Transverse colon (tissue), 4 donors: Measurements from ENCODE around the gene HSBP1. TPM values are rescaled to one million over a fixed set of nuclear protein-coding genes. Genes with fewer than 3 reads are reported as not detected.

Experiments
- DNase-seq: peaks from one replicate; pipeline ENCODE4 v3.0.0-alpha.2; 2019
- H3K27ac ChIP-seq, 4 donors: fragments of 200-600 bp; sonication (generic); 2 replicates each; pipeline ENCODE4 v1.5.1; 2016 to 2018; ENCODE audit warnings: inconsistent platforms in 4 of 4
- H3K27me3 ChIP-seq: fragments of 200-600 bp; sonication (generic); 2 replicates; pipeline ENCODE4 v1.5.1; 2017; ENCODE audit warnings: inconsistent platforms
- H3K36me3 ChIP-seq, 4 donors: fragments of 200-600 bp; sonication (generic); 2 replicates each; pipeline ENCODE4 v1.5.1; 2017 to 2019; ENCODE audit warnings: inconsistent platforms in 4 of 4
- H3K4me1 ChIP-seq, 4 donors: fragments of 200-600 bp; sonication (generic); 2 replicates each; pipeline ENCODE4 v1.5.1; 2017 to 2020; ENCODE audit warnings: inconsistent platforms in 4 of 4
- H3K4me3 ChIP-seq, 4 donors: fragments of 200-600 bp; sonication (generic); 1 replicate in 1 of 4; 2 replicates in 3 of 4; pipeline versions ENCODE4 v1.5.1 to v1.6.1; 2017 to 2019; ENCODE audit warnings: inconsistent platforms in 4 of 4
- H3K9me3 ChIP-seq, 2 donors: fragments of 200-600 bp; sonication (generic); 2 replicates each; pipeline ENCODE4 v1.5.1; 2017 to 2019; ENCODE audit warnings: inconsistent platforms in 2 of 2
- EP300 ChIP-seq: sonication (generic); formaldehyde crosslinking; IDR thresholded peaks from one replicate; pipeline ENCODE4 v1.6.1; 2017; ENCODE audit warnings: antibody characterized with exemption, low read depth
- POLR2A ChIP-seq: fragments of 450-650 bp; IDR thresholded peaks from one replicate; pipeline ENCODE4 v1.6.1; 2016; ENCODE audit warnings: antibody characterized with exemption, mild to moderate bottlenecking, moderate library complexity
- POLR2AphosphoS5 ChIP-seq, 3 donors: sonication (generic); formaldehyde crosslinking; IDR thresholded peaks; one replicate each; pipeline ENCODE4 v1.6.1; 2016; ENCODE audit warnings: antibody characterized with exemption in 3 of 3
- WGBS, 2 donors: methylation state at CpG; one replicate each; pipeline ENCODE4 v1.1.5; 2018; ENCODE audit warnings: low coverage in 1 of 2; 5-methylcytosine and 5-hydroxymethylcytosine counted together
- in situ Hi-C, 4 donors: fragments of 200-750 bp; cut with MboI; loops; one replicate each; pipeline versions ENCODE4 v1.15.0 to v1.15.1; 2017; ENCODE audit warnings: low sequenced_read_pairs in 3 of 4, low pct_ligation_motif_present in 1 of 4, low pct_unique_long_range_greater_than_20kb in 1 of 4
- intact Hi-C: fragments of 100-400 bp; cut with DNase I; formaldehyde crosslinking; loops from one replicate; pipeline ENCODE4 v1.15.1; 2023; ENCODE audit warnings: low total_unique reads
- total RNA-seq, 4 donors: library from RNA; depleted of rRNA; stranded (reverse); fragments of >200 nt; gene quantifications; one replicate each; pipeline ENCODE4 v1.1.0, GENCODE V29; 2016
- TF ChIP-seq, protein P1 (sequence below), 5 experiments: fragments of 200-600 bp in 3 of 5; fragments of 450-650 bp in 2 of 5; sonication (generic) in 3 of 5; IDR thresholded peaks; 1 replicate in 2 of 5; 2 replicates in 3 of 5; pipeline ENCODE4 v1.5.1; 2016 to 2017; ENCODE audit warnings: antibody characterized with exemption in 5 of 5, inconsistent platforms in 3 of 5, mild to moderate bottlenecking in 2 of 5, moderate library complexity in 1 of 5

HSBP1 gene
- total RNA-seq, 4 donors from 2014 or later, result 3.4 to 14.0 (median 10.8) TPM

GRCh38 chr16:83842756-83843507 is 35.2 kb downstream of the HSBP1 start:
- in situ Hi-C loops, result no loop called here
- TF ChIP-seq POLR2AphosphoS5 (IDR thresholded peaks at IDR 0.05), result no peak
- no peak for TF ChIP-seq EP300
- TF ChIP-seq, protein P1, sequence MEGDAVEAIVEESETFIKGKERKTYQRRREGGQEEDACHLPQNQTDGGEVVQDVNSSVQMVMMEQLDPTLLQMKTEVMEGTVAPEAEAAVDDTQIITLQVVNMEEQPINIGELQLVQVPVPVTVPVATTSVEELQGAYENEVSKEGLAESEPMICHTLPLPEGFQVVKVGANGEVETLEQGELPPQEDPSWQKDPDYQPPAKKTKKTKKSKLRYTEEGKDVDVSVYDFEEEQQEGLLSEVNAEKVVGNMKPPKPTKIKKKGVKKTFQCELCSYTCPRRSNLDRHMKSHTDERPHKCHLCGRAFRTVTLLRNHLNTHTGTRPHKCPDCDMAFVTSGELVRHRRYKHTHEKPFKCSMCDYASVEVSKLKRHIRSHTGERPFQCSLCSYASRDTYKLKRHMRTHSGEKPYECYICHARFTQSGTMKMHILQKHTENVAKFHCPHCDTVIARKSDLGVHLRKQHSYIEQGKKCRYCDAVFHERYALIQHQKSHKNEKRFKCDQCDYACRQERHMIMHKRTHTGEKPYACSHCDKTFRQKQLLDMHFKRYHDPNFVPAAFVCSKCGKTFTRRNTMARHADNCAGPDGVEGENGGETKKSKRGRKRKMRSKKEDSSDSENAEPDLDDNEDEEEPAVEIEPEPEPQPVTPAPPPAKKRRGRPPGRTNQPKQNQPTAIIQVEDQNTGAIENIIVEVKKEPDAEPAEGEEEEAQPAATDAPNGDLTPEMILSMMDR (IDR thresholded peaks at IDR 0.05), result no peak
- TF ChIP-seq POLR2A, result no peak
- Histone ChIP-seq H3K4me1 (no peaks in the 10 kb centered on the region), H3K27ac (no peak overlapping the region), H3K27me3 (no peaks in the 10 kb centered on the region), H3K9me3 (no peaks in the 10 kb centered on the region), H3K36me3 (no peaks in the 10 kb centered on the region), H3K4me3 (no peak overlapping the region)
- intact Hi-C loops, result no loop called here
- peak; percentile 12 for DNase-seq
- WGBS, 2 donors, result 30 to 44% methylated on average over 8 to 9 of the region's 9 CpGs

DNA sequence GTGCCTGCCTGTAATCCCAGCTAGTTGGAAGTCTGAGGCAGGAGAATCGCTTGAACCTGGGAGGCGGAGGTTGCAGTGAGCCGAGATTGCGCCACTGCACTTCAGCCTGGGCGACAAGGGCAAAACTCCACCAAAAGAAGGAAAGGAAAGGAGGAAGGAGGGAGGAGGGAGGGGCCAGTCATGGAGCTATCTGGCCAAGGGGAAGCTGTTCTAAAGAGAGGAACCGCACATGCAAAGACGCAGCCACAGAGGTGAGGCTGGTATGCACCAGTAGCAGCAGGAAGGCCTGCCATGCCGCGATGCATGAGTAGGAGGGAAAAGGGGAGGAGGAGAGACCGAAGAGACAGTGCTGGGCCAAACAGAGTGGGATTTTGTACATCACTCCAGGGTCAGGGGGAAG is 35.9 kb downstream of the HSBP1 start:
- Histone ChIP-seq H3K4me1 (no peaks in the 10 kb centered on the region), H3K36me3 (no peaks in the 10 kb centered on the region), H3K9me3 (no peaks in the 10 kb centered on the region), H3K4me3 (no peak overlapping the region), H3K27me3 (no peaks in the 10 kb centered on the region), H3K27ac (no peak overlapping the region)
- in situ Hi-C loops, result no loop called here
- intact Hi-C loops, result no loop called here
- TF ChIP-seq POLR2A (no peak), POLR2AphosphoS5 (IDR thresholded peaks at IDR 0.05) (no peak), EP300 (no peak)
- TF ChIP-seq, protein P1 (IDR thresholded peaks at IDR 0.05), result no peak
- 63 to 65% methylated on average over 9 to 10 of the region's 10 CpGs for WGBS, 2 donors
- DNase-seq, result no peak

DNA sequence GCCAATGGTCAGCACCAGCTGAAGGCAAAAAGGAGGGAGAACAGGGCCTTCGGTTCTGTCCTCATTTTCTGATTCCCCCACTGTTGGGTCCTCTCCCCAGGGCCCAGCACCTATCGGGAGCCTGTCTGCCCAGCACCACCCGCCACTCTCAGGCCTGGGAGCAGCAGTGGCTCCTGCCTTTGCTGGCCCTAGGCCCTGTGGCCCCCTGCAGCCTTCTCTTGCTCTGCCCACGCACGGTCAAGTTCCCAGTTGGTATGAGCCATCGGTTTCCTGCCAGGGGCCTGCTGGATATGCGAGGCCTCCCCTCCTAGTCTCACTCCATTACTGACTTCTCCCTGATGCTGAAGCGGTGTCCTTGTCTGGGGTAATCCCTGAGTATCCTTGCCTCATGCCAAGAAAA is 37.5 kb downstream of the HSBP1 start:
- TF ChIP-seq POLR2AphosphoS5 (IDR thresholded peaks at IDR 0.05) (no peak), POLR2A (no peak), EP300 (no peak)
- TF ChIP-seq, protein P1 (IDR thresholded peaks at IDR 0.05), result no peak
- Histone ChIP-seq H3K4me1 (no peaks in the 10 kb centered on the region), H3K36me3 (no peaks in the 10 kb centered on the region), H3K4me3 (no peak overlapping the region), H3K27me3 (no peaks in the 10 kb centered on the region), H3K9me3 (no peaks in the 10 kb centered on the region), H3K27ac (no peak overlapping the region)
- 97% methylated on average over 8 of the region's 8 CpGs; no CpG with 5 or more reads in 1 of the 2 donors for WGBS, 2 donors
- intact Hi-C loops, result no loop called here
- DNase-seq, result no peak
- in situ Hi-C loops, result no loop called here

- no peak for TF ChIP-seq POLR2AphosphoS5 (IDR thresholded peaks at IDR 0.05)
- TF ChIP-seq POLR2A, result no peak
- TF ChIP-seq, protein P1 (IDR thresholded peaks at IDR 0.05), result no peak
- no peak for TF ChIP-seq EP300
- Histone ChIP-seq H3K4me1 (no peaks in the 10 kb centered on the region), H3K4me3 (no peak overlapping the region), H3K9me3 (no peaks in the 10 kb centered on the region), H3K27me3 (no peaks in the 10 kb centered on the region), H3K27ac (no peak overlapping the region), H3K36me3 (no peaks in the 10 kb centered on the region)
- intact Hi-C loops (no loop called here), in situ Hi-C loops (no loop called here)
- DNase-seq, result no peak
- 69 to 82% methylated on average over 12 to 14 of the region's 14 CpGs for WGBS, 2 donors
Observed at GRCh38 chr16:83847371-83848225, 39.8 kb downstream of the HSBP1 start.
